ENCODE data around the gene B3GNT3.

DNA sequence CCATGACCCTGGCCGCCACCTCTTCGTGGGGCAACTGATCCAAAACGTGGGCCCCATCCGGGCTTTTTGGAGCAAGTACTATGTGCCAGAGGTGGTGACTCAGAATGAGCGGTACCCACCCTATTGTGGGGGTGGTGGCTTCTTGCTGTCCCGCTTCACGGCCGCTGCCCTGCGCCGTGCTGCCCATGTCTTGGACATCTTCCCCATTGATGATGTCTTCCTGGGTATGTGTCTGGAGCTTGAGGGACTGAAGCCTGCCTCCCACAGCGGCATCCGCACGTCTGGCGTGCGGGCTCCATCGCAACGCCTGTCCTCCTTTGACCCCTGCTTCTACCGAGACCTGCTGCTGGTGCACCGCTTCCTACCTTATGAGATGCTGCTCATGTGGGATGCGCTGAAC, 16.7 kb downstream of the B3GNT3 start:
- TF ChIP-seq, protein P1, sequence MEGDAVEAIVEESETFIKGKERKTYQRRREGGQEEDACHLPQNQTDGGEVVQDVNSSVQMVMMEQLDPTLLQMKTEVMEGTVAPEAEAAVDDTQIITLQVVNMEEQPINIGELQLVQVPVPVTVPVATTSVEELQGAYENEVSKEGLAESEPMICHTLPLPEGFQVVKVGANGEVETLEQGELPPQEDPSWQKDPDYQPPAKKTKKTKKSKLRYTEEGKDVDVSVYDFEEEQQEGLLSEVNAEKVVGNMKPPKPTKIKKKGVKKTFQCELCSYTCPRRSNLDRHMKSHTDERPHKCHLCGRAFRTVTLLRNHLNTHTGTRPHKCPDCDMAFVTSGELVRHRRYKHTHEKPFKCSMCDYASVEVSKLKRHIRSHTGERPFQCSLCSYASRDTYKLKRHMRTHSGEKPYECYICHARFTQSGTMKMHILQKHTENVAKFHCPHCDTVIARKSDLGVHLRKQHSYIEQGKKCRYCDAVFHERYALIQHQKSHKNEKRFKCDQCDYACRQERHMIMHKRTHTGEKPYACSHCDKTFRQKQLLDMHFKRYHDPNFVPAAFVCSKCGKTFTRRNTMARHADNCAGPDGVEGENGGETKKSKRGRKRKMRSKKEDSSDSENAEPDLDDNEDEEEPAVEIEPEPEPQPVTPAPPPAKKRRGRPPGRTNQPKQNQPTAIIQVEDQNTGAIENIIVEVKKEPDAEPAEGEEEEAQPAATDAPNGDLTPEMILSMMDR (CRISPR knock-in tag; IDR thresholded peaks at IDR 0.05): no peak
- TF ChIP-seq ZNF644 (CRISPR knock-in tag; IDR thresholded peaks at IDR 0.05; ENCODE audit: low read depth) (no peak), CHCHD3 (CRISPR knock-in tag; IDR thresholded peaks at IDR 0.05) (no peak), ZNF224 (CRISPR knock-in tag; IDR thresholded peaks at IDR 0.05) (no peak), ZNF282 (IDR thresholded peaks at IDR 0.05; ENCODE audit: partially characterized antibody) (no peak), RXRA (CRISPR knock-in tag; IDR thresholded peaks at IDR 0.05) (no peak), ZNF674 (CRISPR knock-in tag; IDR thresholded peaks at IDR 0.05; ENCODE audit: low read depth) (no peak), PHF21A (CRISPR knock-in tag; IDR thresholded peaks at IDR 0.05) (no peak), ZNF331 (CRISPR knock-in tag; IDR thresholded peaks at IDR 0.05) (no peak), TBX3 (IDR thresholded peaks at IDR 0.05; ENCODE audit: borderline replicate concordance) (no peak), JUN (CRISPR knock-in tag; IDR thresholded peaks at IDR 0.05) (no peak)
- TF ChIP-seq, protein P2, sequence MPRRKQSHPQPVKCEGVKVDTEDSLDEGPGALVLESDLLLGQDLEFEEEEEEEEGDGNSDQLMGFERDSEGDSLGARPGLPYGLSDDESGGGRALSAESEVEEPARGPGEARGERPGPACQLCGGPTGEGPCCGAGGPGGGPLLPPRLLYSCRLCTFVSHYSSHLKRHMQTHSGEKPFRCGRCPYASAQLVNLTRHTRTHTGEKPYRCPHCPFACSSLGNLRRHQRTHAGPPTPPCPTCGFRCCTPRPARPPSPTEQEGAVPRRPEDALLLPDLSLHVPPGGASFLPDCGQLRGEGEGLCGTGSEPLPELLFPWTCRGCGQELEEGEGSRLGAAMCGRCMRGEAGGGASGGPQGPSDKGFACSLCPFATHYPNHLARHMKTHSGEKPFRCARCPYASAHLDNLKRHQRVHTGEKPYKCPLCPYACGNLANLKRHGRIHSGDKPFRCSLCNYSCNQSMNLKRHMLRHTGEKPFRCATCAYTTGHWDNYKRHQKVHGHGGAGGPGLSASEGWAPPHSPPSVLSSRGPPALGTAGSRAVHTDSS (CRISPR knock-in tag; conservative IDR thresholded peaks at IDR 0.05): no peak
- TF ChIP-seq, protein P3, sequence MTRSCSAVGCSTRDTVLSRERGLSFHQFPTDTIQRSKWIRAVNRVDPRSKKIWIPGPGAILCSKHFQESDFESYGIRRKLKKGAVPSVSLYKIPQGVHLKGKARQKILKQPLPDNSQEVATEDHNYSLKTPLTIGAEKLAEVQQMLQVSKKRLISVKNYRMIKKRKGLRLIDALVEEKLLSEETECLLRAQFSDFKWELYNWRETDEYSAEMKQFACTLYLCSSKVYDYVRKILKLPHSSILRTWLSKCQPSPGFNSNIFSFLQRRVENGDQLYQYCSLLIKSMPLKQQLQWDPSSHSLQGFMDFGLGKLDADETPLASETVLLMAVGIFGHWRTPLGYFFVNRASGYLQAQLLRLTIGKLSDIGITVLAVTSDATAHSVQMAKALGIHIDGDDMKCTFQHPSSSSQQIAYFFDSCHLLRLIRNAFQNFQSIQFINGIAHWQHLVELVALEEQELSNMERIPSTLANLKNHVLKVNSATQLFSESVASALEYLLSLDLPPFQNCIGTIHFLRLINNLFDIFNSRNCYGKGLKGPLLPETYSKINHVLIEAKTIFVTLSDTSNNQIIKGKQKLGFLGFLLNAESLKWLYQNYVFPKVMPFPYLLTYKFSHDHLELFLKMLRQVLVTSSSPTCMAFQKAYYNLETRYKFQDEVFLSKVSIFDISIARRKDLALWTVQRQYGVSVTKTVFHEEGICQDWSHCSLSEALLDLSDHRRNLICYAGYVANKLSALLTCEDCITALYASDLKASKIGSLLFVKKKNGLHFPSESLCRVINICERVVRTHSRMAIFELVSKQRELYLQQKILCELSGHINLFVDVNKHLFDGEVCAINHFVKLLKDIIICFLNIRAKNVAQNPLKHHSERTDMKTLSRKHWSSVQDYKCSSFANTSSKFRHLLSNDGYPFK (CRISPR knock-in tag; IDR thresholded peaks at IDR 0.05; ENCODE audit: borderline replicate concordance): no peak

Data from HepG2 (cell line).